ENCODE data around the gene CNTN2. TPM values are rescaled to one million over a fixed set of nuclear protein-coding genes. Genes with fewer than 3 reads are reported as not detected.

Gene CNTN2
- total RNA-seq, 1 donor from 2014 or later = 208 TPM

- Mint-ChIP-seq H3K27ac (ENCODE audit: unreplicated experiment) (no peak overlapping the region), H3K27me3 (ENCODE audit: unreplicated experiment) (peaks cover 20% of the 10 kb centered on the region), H3K4me1 (ENCODE audit: low read depth, unreplicated experiment) (peaks cover 15% of the 10 kb centered on the region), H3K9me3 (ENCODE audit: unreplicated experiment) (peaks cover 21% of the 10 kb centered on the region), H3K4me3 (ENCODE audit: unreplicated experiment) (no peak overlapping the region), H3K36me3 (ENCODE audit: unreplicated experiment) (peaks cover 7% of the 10 kb centered on the region)
- no peak for DNase-seq
- TF ChIP-seq, protein P1, sequence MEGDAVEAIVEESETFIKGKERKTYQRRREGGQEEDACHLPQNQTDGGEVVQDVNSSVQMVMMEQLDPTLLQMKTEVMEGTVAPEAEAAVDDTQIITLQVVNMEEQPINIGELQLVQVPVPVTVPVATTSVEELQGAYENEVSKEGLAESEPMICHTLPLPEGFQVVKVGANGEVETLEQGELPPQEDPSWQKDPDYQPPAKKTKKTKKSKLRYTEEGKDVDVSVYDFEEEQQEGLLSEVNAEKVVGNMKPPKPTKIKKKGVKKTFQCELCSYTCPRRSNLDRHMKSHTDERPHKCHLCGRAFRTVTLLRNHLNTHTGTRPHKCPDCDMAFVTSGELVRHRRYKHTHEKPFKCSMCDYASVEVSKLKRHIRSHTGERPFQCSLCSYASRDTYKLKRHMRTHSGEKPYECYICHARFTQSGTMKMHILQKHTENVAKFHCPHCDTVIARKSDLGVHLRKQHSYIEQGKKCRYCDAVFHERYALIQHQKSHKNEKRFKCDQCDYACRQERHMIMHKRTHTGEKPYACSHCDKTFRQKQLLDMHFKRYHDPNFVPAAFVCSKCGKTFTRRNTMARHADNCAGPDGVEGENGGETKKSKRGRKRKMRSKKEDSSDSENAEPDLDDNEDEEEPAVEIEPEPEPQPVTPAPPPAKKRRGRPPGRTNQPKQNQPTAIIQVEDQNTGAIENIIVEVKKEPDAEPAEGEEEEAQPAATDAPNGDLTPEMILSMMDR (IDR thresholded peaks at IDR 0.05; ENCODE audit: partially characterized antibody, unreplicated experiment) = no peak
Observed at GRCh38 chr1:205020466-205020865, 22.5 kb upstream of the CNTN2 start.

DNA sequence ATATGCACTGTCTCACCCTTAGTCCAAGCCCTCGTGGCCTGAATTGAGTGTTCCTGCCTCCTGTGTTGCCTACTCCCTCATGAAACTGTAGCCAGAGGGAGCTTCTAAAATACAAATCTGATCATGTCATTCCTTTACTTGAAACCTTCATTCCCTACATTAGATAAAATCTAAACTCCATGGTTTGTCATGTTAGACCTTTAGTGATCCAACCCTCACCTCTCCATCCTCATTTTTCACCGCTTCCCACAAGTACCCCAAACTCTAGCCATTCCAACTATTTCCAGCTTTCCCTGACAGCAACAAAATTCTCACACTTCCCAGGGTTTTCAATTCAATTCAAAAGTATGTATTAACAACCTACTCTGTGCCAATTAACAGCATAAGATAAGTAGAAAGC is 18.3 kb upstream of the CNTN2 start:
- Mint-ChIP-seq H3K4me1 (ENCODE audit: low read depth, unreplicated experiment) (peaks cover 40% of the 10 kb centered on the region), H3K27me3 (ENCODE audit: unreplicated experiment) (peaks cover 11% of the 10 kb centered on the region)

GRCh38 chr1:205025239-205025638 is 17.8 kb upstream of the CNTN2 start:
- DNase-seq = no peak
- Mint-ChIP-seq H3K4me3 (ENCODE audit: unreplicated experiment) (peak overlapping the region; percentile 9), H3K27ac (ENCODE audit: unreplicated experiment) (peak overlapping the region; percentile 87), H3K27me3 (ENCODE audit: unreplicated experiment) (peaks cover 11% of the 10 kb centered on the region), H3K36me3 (ENCODE audit: unreplicated experiment) (no peaks in the 10 kb centered on the region), H3K4me1 (ENCODE audit: low read depth, unreplicated experiment) (peaks cover 46% of the 10 kb centered on the region), H3K9me3 (ENCODE audit: unreplicated experiment) (peaks cover 20% of the 10 kb centered on the region)
- TF ChIP-seq, protein P1 (IDR thresholded peaks at IDR 0.05; ENCODE audit: partially characterized antibody, unreplicated experiment) = no peak

More for the DNA sequence above, 18.3 kb upstream of the CNTN2 start:
- Mint-ChIP-seq H3K36me3 (ENCODE audit: unreplicated experiment) (no peaks in the 10 kb centered on the region), H3K9me3 (ENCODE audit: unreplicated experiment) (peaks cover 19% of the 10 kb centered on the region), H3K27ac (ENCODE audit: unreplicated experiment) (no peak overlapping the region), H3K4me3 (ENCODE audit: unreplicated experiment) (peak overlapping the region; percentile 16)
- no peak for DNase-seq
- TF ChIP-seq, protein P1 (IDR thresholded peaks at IDR 0.05; ENCODE audit: partially characterized antibody, unreplicated experiment) = no peak

DNA sequence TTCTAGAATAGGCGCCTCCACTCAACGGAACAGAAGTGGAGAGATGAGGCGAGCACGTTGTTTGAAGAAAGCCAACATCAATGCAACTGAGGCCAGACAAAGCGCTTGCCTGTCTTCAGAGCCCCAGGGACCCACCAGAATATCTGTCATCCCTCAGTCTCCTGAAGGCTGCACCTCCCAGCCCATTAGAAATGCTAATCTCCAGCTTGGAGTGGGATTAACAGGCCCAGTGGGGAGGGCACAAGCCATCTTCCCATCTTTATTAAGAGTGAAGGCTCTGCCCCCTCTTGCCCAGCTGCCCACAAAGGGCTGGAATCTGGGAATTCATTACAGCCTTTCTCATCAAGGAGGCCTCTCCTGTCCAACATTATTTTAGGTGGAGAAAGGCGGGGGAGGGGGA is 16.8 kb upstream of the CNTN2 start:
- peak overlapping the region; percentile 87 for H3K27ac Mint-ChIP-seq (ENCODE audit: unreplicated experiment)
- TF ChIP-seq, protein P1 (IDR thresholded peaks at IDR 0.05; ENCODE audit: partially characterized antibody, unreplicated experiment) = no peak
- H3K27me3 Mint-ChIP-seq (ENCODE audit: unreplicated experiment) = peaks cover 15% of the 10 kb centered on the region
- H3K4me1 Mint-ChIP-seq (ENCODE audit: low read depth, unreplicated experiment) = peaks cover 51% of the 10 kb centered on the region
- H3K9me3 Mint-ChIP-seq (ENCODE audit: unreplicated experiment) = peaks cover 20% of the 10 kb centered on the region
- H3K36me3 Mint-ChIP-seq (ENCODE audit: unreplicated experiment) = no peaks in the 10 kb centered on the region
- peak overlapping the region; percentile 52 for H3K4me3 Mint-ChIP-seq (ENCODE audit: unreplicated experiment)
- DNase-seq = no peak

- no peak for DNase-seq
- TF ChIP-seq, protein P1 (IDR thresholded peaks at IDR 0.05; ENCODE audit: partially characterized antibody, unreplicated experiment) = no peak
- peaks cover 19% of the 10 kb centered on the region for H3K27me3 Mint-ChIP-seq (ENCODE audit: unreplicated experiment)
Observed at GRCh38 chr1:205028390-205028789, 14.6 kb upstream of the CNTN2 start.

More at GRCh38 chr1:205028390-205028789, 14.6 kb upstream of the CNTN2 start:
- Mint-ChIP-seq H3K4me3 (ENCODE audit: unreplicated experiment) (no peak overlapping the region), H3K27ac (ENCODE audit: unreplicated experiment) (no peak overlapping the region), H3K36me3 (ENCODE audit: unreplicated experiment) (no peaks in the 10 kb centered on the region), H3K4me1 (ENCODE audit: low read depth, unreplicated experiment) (peaks cover 65% of the 10 kb centered on the region), H3K9me3 (ENCODE audit: unreplicated experiment) (peaks cover 25% of the 10 kb centered on the region)
